H54 (cell line): ENCODE measurements around the gene TSHZ1.

Experiments
- DNase-seq: peaks from one replicate; pipeline ENCODE4 v3.0.0; 2011; ENCODE audit warnings: low spot score, mixed read lengths; ENCODE audit not compliant: insufficient read length
- FAIRE-seq: peaks from 3 replicates; lab custom pipeline; 2011; peaks lifted over from hg19 to GRCh38; lab: Jason Lieb, UNC
- POLR2A ChIP-seq: IDR thresholded peaks from 2 replicates; pipeline ENCODE4 v1.6.1; 2011; ENCODE audit warnings: low read depth, mild to moderate bottlenecking, low read length

The TSHZ1 gene

DNA sequence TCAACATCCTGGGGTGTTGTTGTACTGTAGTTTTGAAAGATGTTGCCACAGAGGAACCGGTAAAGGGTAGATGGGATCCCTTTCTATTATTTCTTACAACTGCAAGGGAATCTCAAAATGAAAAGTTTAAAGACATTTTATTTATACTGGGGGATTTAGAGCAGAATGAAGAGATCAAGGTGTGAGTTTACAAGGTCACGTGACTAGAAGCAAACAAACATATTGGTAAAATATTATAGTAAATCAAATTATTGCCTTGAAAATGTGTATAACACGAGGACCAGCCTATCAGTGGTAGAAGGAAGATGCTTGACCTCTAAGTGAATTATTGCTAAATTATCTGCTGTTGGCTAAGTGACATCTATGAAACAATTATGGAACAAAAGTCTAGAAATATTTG, 119.7 kb downstream of the TSHZ1 start:
- no peak for FAIRE-seq
- no peak for DNase-seq
- no peak for TF ChIP-seq POLR2A

DNA sequence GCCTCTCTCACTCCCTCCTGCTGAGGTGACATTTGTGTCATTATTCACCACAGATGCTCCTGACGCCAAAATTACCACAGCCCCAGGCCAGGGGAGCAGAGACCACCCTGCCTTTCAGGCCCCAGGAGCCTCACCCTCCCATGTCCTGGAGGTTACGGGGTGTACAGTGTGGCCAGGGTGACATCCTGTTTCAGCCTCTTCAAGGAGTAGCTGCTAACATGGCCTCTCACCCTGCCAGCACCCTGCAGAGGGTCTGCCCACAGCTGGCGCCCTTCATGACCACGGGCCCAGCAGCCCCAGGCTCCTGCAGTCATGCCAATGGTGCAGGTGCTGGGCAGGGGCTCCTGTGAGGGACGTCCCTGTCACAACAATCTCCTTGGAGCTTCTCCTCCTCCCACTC, 124.3 kb downstream of the TSHZ1 start:
- no peak for TF ChIP-seq POLR2A

DNA sequence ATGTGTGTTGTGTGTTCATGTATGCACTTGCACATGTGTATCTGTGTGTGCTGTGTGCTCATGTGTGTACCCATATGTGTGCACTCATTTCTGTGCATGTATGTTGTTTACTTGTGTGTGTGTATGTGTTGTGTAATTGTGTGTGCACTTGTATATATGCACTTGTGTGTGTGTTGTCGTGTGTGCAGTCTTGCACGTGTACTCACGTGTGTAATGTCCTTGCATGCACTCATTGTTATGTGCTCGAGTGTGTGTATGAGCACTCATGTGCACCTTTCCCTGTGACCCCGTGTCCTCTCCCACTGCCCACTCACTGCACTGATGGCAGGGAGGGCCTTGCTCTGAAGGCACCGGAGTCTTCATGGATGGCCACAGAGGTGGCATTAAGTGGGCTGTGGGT, 124.9 kb downstream of the TSHZ1 start:
- FAIRE-seq (no peak), DNase-seq (no peak)
- no peak for TF ChIP-seq POLR2A

More for the DNA sequence above, 124.3 kb downstream of the TSHZ1 start:
- DNase-seq (no peak), FAIRE-seq (no peak)

- FAIRE-seq = no peak
- no peak for TF ChIP-seq POLR2A
- no peak for DNase-seq
Measured at GRCh38 chr18:75336767-75337166, 126.2 kb downstream of the TSHZ1 start.

DNA sequence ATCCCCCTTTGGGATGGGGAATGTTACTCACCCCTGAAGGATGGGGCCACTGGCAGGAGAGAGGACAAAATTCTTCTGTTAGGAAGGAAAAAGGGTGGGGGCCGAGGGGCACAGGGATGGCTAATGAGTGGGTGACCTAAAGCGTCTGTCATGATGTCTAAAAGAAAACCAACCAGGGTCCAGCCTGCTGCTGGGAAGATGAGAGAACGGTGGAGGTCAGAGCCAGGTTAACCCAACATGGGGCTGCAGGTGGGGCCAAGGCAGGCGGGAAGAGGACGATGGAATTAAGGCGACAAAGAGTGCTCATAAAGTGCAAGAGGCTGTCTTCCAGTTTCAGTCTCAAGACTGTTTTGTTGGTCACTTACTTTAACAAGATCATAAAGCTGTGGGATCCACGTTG, 126.8 kb downstream of the TSHZ1 start:
- no peak for TF ChIP-seq POLR2A
- no peak for FAIRE-seq
- no peak for DNase-seq

DNA sequence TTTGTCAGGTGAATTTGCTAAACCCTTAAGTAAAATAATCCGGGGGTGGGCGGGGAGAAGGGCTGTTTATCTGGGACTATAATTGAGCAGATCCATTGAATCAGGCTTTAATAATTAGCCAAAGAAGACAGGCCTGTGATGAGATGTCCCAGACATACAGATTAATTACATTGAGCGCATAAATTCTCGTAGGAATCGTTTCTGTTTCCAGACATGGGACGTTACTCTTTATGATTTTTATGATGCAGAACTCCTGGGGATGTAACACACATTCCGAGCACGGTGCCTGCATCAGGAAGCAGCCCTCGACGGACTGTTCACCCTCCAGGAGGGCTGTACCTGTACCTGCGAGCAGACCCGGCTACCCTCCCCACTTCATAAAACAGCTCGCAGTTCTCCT, 128.0 kb downstream of the TSHZ1 start:
- DNase-seq (no peak), FAIRE-seq (no peak)
- TF ChIP-seq POLR2A = no peak
